Retina (tissue), 1 donor: ENCODE measurements around the gene RTP1.
"Not testable (repeated sequence)": the region's sequence is repeated elsewhere in the genome, so short reads cannot be mapped to it uniquely, and the experiment has no call there.

Source experiments
- DNase-seq: peaks from one replicate; pipeline ENCODE4 v3.0.0-alpha.2; 2016

Gene RTP1

DNA sequence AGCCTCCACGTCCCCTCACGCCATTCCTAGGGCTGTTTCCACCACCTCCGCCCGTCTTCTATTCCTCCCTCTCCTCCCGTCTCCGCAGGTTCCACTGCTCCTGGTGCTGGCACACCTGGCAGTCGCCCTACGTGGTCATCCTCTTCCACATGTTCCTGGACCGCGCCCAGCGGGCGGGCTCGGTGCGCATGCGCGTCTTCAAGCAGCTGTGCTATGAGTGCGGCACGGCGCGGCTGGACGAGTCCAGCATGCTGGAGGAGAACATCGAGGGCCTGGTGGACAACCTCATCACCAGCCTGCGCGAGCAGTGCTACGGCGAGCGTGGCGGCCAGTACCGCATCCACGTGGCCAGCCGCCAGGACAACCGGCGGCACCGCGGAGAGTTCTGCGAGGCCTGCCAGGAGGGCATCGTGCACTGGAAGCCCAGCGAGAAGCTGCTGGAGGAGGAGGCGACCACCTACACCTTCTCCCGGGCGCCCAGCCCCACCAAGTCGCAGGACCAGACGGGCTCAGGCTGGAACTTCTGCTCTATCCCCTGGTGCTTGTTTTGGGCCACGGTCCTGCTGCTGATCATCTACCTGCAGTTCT lies 2.3 kb downstream of the RTP1 start:
- DNase-seq = not testable (repeated sequence)

DNA sequence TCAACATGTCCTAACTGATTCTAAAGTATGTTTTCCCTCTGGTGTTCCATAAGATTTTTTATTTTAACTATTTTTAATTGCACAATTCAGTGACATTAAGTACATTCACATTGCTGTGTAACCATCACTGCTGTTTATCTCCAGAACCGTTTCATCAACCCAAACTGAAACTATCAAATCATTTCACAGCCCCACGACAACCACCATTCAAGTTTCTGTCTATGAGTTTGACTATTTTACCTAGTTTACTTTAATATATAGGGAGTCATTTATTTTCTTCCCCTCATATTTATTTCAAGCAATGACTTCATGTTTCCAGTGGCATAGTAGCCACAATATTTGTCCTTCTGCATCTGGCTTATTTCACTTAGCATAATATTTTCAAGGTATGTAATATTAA lies 8.4 kb downstream of the RTP1 start:
- DNase-seq = no peak

DNA sequence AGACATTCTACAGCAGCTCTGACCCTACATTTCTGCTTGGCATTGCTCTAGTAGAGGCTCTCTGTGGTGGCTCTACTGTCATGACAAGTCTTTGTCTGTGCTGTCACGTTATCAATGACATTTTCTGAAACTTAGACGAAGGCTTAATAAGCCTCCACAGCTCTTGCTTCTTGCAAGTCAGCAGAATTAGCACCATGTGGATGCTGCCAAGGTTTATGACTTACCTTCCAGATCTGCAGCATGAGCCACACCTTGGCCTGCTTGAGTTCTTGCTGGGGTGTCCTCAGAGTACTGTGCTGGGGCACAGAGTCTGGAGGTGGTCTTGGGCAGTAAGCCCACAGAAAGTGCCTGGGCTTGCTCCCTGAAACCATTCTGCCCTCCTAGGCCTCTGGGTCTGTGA lies 9.8 kb downstream of the RTP1 start:
- no peak for DNase-seq

DNA sequence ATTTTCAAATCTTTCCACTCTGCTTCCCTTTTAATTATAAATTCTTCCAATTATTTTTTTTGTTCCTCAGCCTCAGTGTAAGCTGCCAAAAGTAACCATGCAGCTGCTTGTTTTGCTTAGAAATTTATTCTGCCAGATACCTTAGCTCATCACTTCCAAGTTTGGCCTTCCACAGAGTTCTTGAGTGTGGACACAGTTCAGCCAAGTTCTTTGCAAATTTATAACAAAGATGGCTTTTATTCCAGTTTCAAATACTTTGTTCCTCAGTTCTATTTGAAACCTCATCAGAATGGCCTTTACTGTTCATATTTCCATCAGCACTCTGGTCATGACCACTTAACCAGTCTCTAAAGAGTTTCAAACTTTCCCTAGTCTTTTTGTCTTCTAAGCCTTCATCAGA lies 10.3 kb downstream of the RTP1 start:
- no peak for DNase-seq

DNA sequence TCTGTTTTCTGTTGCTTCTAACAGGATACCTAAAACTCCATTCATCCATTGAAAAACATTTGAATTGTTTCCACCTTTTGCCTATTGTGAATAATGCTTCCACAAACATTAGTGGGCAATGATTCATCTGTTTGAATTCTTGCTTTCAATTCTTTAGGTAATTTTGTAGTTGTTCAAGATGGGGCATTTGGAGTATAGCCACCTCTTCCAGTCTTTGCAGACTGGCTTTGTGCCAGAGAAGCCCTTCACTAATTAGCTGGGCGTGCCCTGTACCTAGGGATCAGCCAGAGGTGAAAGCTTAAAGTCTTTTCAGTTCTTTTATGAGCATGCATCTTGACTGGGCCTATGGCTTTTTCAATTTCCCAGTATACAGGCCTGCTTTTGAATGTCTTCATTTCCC lies 10.9 kb downstream of the RTP1 start:
- DNase-seq = no peak

DNA sequence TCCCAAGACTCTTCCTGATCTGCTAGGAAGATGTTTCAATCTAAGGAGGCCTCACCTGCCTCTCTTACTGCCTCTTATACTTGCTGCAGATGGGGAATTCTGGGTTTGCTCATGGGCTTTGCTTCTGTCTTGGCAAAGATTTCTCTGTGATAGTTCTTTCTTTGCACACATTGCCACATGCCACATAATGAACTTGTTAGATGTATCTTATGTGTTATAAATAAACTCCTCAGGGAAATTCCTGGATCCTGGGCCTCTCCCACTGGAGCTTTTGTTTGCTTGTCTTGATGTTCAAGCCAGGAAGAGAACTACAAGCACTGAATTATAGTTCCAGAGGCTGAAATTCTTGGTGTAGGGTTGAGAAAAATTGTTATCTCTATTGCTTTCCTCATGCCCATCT lies 12.2 kb downstream of the RTP1 start:
- DNase-seq = no peak

DNA sequence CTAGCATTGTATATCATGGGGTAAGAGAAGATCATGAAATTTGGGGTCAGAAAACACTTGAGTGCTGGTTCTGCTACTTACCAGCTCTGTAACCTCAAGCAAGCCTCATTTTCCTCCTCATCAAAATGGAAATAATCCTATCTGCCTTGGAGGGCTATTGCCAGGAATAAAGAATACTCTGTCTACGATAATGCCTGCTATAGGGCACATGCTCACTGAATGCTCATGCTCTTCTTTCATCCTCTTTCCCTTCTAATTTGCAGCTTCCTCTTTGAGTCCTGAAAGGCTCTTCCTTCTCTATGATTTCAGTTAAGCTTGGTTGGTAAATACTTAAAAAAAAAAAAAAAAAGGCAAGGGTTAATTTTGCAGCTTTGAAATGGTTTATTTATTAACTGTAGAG lies 12.8 kb downstream of the RTP1 start:
- no peak for DNase-seq

DNA sequence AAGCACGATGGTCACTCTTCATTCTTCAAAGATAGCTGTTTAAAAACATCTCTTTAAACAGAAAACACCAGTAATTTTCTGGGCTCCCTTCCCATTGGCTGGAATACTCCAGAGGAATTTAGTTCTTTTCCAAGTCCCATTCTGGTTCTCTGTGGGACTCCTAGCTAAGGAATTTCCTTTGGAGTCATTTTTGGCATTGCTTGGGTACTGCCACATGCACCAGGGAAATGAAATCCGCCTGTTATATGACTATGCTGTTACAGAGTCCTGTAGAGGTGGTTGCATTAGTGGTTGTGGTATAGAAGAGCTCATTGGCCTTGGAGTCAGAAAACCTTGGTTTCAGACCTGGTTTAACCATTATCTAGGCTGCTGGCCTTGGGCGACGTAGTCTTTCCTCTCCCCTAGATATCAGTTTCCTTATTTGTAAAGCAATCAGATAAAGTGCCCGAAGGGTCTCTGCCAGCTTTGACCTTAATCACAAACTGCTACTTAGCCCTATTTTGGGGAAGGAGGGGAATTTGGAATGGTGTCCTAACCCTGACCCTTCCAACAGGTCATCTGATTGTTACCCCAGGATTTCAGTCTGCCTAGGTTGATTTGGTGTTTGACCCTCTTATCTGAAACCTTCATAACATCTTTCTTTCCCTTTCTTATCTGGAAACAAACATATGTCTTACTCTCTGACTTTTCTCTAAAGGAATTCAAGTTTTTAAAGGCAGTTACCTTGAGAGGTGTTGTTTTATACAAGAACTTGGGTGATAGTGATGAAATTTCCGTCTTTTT lies 13.4 kb downstream of the RTP1 start:
- DNase-seq = no peak

DNA sequence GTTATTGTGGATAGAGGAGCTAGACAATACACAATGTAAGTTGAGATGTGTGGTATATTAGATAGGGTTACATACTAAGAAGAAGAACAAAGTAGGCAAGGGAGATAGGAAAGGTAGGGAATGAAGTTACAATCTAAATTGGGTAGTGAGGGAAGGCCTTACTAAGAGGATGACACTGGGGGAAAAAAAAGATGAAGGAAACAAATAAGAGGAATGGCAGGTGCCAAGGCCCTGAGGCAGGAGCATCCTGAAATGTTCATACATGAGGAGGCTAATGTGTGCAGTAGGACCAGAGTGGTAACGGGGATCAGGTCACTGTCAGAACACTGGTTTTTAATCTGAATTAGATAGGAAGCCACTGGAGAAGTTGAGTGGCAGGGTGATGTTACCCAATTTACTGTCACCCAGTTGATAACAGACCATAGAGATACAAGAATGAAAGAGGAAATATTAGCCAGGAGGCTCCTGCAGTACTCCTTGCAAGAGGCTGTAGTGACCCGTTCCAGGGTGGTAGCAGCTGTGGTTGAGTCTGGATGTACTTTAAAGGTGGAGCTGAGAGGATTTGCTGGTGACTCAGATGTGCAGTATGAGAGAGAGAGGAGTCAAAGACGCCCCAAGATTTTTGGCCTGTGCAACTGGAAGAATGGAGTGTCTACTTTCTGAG lies 14.4 kb downstream of the RTP1 start:
- no peak for DNase-seq

DNA sequence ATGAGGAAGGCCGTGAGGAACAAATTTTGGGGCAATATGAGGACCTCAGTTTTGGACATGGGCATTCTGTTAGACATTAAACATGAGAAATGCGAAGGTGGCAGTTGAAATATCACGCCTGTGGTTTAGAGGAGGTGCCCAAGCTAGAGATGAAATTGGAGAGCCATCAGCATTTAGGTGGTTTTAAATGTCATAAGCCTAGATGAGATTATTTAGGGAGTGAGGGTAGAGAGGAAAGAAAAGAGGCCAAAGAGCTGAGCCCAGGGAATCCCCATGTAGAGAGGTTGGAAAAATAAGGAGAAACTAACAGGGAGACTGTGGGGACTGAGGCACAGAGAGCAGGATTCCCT lies 14.9 kb downstream of the RTP1 start:
- DNase-seq = no peak

DNA sequence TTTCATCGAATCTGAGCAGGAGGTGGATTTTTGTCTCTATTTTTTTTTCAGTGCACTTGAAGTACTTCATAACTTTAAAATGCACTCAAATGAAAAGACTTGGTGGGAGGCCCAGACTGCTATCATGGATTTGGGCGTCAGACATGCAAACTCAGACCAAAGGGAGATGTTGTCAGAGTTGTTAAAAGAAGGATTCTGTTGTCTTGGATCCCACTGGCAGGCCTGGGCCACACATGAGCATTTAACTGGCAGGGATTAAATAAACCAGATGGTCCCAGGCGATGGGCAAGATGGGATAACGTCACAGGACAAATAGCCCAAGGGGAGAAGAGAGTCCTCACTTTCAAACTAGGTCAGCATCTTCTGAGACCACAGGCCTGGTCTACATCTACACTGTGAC lies 15.4 kb downstream of the RTP1 start:
- DNase-seq = no peak

DNA sequence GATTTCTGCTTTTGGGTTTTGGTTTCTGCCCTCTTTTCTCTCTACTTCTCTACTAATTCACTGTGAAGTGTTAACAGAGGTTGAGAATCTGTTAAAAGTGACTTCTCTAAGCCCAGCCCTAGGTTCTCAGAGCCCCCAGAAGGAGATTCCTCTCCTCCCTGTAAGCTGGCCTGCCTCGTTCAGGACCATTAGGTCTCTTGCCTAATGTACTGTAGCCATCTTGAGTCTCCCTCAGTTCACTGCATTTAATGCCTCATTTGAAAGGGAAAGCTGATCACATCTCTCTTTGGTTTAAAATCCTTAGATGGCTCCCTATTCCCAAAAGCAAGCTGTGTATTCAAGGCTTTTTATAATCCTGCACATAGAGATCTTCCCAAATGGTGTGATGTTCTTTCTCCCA lies 16.3 kb downstream of the RTP1 start:
- DNase-seq = no peak

DNA sequence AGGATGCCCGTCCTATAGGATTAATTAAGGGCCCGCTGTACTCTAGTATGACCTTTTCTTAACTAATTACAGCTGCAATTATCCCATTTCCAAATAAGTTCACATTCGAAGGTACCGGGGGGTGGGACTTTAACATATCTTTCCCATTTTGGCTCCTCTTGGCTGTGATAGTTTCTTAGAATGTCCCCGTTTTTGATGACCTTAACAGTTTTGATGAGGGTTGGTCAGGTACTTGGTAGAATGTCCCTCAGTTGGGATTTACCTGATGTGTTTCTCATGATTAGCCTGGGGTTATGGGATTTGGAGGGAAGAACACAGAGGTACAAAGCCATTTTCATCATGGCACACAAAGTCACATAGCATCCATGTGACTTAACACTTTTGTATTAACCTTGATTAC lies 18.2 kb downstream of the RTP1 start:
- DNase-seq = no peak

DNA sequence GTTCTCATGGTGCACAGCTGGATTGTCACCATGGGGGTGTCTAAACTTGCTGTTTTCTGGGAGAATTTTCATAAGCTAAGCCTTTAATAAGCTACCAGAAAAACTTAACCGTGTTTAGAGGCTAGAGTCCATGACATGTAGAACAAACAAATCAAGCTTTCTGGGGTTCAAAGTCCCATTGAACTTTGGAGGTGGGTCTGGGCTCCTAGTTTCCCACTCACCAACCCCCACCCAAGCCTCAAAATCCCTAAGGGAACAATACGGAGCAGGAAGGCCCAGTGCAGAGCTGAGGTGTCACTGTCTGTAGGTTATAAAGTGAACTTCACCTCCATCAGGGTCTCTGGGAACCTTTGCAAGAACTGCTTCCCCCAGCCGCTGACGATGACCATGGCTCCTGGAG lies 25.5 kb downstream of the RTP1 start:
- no peak for DNase-seq

DNA sequence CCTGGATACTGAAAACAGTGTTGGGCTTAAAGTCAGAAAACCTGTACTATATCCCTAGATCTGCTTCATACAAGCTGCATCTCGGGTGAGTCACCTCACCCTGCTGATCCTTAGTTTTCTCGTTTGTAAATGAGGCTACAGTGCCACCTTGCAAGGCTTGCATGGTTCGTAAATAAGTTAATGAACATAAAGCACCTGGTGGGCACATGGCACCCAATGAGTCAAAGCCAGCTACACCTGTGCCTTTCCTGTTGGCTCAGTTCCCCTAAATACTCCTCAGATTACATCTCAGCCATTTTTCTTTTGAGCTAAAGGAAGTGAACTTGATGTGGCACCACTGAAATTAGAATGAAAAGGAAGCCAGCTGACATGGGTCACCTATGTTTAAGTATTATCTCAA lies 26.5 kb downstream of the RTP1 start:
- no peak for DNase-seq

DNA sequence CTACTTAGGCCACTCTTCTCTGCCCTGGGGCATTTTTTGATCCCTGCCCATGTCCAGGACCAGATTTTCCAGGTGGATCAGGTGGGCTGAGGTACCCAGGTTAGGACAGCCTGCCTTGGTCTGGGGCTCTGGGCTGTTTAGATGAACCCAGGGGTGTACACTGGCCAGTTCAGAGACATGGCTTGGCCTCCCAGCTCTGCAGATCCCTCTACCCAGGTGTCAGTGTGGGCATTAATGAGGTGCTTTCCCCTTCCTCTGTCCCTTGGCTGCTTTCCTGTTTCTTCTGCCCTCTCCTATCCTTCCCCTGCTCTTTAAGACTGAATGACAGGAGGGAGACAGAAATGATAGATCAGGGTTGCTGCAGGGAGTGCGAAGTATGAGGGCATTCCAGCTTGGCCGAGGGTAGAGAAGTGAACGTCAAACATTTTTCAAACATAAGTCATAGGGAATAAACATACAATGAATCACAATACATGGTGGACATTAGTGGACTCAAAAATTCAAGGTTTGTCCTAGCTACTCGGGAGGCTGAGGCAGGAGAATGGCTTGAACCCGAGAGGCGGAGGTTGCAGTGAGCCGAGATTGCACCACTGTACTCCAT lies 30.5 kb downstream of the RTP1 start:
- no peak for DNase-seq

DNA sequence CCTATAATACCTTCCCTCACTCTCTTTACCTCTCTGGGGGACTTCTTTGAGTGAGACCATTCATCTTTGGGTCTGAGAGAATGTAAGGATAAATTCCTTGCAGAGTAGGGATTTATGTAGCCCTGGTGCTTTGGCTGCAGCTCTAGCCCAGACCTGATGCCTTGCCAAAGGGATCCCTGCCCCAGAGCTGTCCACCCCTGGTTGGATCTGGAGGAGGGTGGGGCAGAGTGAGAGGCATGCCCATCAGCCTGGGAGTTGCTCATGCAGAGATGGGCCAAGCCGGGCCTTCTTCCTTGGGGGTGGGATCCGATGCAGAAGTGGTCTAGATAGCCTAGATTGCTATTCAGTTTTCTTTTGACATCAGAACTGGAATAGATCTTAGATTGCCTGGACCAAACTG lies 31.5 kb downstream of the RTP1 start:
- no peak for DNase-seq

DNA sequence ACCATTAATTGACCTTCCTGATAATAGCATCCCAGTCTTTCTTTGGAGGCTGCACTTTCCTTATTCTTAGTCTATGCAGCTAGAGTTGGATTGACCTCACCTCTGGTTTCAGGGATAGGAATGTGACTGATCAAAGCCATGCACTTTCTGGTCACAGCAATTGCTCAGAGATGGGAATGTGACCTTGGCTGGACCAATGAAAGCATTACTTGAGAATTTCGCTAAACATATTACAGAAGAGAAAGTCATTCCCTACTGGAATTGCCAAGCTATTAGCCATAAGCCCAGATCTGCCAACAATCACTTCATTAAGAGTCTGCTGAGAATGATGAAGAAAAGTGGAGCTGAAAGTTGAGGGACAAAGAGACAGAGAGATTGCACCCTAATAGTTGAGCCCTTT lies 32.7 kb downstream of the RTP1 start:
- no peak for DNase-seq

DNA sequence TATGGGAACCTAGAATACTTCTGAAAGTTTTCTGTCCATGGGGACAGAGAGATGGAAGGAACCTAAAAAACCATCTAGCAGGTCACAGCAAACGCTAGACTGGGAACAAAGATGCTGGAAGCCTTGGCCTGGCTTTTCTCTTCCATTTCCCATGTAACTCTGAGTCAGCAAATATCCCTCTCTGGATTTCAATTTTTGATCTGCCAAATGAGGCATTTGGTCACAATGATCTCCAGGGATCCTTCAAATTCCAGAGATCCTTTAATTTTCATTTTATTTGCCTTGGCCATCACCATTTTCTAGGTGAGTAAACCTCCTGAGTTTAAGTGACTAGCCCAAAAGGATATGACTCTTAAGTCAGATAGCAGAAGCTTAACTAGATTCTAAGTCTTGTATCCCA lies 39.7 kb downstream of the RTP1 start:
- no peak for DNase-seq

DNA sequence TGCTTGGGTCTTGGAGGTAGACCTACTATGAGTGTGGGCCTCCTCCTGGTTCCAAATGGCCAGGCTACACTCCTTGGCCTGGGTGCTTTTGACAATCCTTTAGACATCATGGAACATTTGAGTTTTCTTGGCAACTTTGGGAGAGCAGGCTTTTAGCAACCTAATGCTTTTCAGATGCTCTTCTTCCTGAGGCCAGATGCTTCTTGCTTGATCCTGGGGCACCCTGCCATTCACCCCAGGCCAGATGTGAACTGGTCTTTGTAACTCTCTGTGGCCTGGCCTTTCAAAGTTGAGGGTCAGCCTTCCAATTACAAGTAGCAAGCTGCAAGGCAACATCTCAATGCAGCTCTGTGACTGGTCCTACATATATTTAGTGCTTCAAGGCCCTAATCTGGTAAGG lies 40.5 kb downstream of the RTP1 start:
- no peak for DNase-seq

DNA sequence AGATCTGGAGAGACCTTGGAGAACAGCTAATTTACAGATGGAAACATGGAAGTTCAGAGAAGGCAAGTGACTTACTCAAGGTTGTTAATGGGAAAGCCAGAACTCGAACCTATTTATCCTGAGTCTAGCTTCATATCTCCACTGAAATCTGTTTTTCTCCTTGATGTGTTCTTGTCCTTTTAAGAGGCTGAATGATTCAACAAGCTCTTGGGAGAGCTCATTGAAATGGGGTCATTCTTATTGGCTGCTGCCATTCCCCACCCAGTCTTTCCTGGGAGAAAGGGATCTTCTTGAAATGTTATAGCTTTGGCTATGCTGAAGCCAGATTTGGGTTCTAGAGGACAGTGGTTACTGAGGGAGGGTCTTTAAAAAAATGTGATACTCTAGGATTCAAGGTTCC lies 41.0 kb downstream of the RTP1 start:
- DNase-seq = no peak

DNA sequence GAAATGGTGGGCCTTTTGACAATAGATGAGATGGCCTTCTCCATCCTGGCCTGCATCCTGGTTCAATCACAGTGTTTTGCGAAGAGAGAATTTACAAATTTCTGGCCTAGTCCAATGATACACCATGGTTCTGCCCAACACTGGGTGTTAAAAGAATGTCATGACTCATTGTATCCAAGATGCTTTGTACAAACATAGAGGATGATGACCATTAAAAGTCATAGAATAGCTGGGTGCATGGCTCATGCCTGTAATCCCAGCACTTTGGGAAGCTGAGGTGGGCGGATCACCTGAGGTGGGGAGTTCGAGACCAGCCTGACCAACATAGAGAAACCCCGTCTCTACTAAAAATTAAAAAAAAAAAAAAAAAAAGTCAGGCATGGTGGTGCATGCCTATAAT lies 41.5 kb downstream of the RTP1 start:
- not testable (repeated sequence) for DNase-seq

DNA sequence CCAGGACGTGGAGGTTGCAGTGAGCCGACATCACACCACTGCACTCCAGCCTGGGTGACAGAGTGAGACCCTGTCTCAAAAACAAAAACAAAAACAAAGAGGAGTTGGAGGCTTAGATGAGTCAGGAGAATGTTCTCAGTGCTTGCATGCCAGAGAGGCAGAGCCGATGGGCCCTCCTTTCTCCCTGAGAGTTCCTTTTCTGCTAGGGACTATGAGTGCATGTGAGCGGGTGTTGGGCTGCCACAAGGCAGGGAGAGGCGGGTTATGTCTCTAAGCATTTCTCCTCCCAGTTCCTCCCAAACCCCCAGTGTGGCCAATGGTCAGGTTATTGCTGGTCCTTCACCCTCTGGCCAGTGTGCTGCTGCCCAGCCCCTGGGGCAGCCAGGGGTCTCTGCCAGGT lies 45.1 kb downstream of the RTP1 start:
- DNase-seq = no peak

DNA sequence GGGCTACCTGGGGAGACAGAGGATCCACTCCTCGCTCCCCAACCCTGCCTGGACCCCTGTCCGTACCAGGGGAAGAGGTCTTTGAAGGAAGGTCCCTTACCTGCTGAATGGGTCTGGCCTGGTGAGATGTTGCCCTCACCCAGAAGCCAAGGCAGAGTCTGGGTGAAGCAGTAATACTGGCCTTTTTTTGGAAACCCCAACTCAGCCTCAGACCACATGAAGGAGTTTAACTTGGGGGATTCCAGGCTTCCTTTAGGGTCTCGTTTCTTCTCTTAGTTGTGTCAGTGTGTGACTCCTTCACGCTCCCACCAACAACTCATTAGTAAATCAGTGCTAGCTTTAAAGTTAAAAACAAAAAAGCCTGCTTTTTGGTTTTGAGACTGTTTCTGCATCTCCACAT lies 45.6 kb downstream of the RTP1 start:
- DNase-seq = no peak
